Embryonic facial prominence (tissue), 1 donor: ENCODE results near the gene ARHGEF7.
"Not testable (repeated sequence)": the region's sequence is repeated elsewhere in the genome, so short reads cannot be mapped to it uniquely, and the experiment has no call there.

ENCODE experiments used
- DNase-seq: peaks from one replicate; pipeline ENCODE4 v3.0.0-alpha.2; 2016; ENCODE audit errors: extremely low spot score

ARHGEF7 gene

DNA sequence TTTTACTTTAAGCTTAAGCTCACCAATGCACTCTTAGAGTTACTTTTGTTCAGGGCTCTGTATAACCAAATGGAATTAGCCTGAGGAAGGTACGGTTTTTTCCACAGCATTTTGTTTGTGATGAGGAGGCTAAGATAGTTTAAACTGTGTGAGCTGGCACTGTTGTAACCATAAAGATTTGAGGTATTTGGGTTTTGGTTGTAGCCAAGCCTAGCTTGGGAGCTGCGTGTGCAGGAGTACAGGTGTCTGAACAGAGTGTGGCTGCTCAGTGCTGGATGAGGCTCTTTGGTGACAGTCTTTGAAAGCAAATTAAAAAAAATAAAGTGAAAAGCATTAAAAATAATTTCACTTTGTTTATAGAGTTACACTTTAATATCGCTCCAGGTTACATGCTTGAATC is 56.0 kb downstream of the ARHGEF7 start:
- no peak for DNase-seq

DNA sequence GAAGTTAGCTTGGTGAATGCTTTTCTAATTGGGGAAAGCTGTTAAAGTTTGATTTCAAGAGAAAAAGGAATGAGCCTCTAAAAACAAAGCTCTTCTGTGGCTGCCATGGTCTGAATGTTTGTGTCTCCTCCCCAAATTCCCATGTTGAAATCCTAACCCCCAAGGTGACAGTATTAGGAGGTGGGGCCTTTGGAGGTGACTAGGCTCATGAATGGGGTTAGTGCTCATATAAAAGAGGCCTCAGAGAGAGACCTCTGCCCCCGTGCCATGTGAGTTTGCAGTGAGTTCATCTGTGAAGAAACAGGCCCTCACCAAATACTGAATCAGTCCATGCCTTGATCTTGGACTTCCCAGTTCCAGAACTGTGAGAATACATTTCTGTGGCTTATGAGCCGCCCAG is 56.5 kb downstream of the ARHGEF7 start:
- DNase-seq: no peak

DNA sequence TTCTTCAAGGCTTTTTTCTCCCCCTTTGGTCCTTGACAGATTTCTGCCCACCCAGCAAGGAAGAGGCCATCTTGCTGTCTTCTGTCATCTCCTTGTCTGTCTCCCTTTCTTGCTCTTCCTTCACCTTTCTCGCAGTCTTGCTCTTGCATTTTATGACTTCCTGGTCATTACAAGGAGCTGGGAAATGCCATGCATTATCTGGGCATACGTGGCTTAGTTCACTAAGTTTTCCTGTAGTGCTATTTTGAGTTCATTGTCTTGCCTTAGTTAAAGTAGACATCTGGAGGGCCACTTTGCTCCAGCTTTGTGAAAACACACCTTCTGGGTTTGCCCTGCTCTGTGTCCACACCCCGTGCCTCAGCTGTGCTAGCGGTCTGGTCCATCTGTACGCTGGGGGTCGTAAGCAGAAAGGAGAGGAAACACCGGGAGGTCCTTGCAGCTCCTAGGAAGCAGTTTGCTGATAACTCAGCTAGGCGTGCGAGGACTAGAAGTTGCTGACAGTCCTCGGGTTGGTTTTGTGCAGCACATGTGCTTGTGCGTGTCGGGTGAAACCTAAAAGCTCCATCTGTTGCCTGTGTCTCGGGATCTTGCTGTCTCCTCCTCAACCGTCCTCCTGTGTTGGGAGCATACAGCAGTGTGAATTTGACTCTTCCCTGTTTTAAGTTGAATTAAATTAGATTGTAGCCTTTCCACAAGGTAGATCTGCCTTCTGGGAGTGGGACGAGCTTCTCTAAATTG is 59.4 kb downstream of the ARHGEF7 start:
- no peak for DNase-seq

DNA sequence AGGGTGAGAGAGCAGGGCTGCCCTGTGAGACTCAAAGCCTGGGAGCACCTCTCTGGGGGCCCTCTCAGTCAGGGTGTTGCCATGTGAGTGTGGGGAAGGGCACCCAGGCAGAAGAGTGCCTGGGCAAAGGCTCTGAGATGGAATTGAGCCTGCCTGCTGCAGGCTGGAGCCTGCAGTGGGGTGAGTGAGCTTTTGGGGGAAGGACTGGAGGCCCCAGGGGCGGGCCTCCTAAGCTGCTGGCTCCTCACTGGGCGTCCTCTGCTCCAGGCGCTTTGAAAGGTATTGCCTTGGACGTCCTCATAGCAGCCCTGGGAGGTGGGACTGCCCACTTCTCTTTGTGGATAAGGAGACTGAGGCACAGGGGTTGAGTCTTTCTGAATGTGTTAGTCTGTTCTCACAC is 60.3 kb downstream of the ARHGEF7 start:
- no peak for DNase-seq

DNA sequence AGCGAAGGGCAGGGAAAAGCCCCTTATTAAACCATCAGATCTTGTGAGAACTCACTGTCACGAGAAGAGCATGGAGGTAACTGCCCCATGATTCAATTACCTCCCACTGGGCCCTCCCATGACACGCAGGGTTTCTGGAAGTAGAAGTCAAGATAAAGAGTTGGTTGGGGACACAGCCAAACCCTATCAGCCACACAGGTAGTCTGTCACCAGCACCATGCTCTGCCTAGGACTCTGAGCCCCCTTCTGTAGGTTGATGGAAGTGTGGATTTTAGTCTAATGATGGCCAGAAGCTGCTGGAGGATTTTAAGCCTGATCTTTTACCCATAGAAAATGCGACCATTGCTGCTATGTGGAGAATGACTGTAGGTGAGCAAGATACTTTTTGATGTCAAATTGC is 60.8 kb downstream of the ARHGEF7 start:
- DNase-seq: no peak

DNA sequence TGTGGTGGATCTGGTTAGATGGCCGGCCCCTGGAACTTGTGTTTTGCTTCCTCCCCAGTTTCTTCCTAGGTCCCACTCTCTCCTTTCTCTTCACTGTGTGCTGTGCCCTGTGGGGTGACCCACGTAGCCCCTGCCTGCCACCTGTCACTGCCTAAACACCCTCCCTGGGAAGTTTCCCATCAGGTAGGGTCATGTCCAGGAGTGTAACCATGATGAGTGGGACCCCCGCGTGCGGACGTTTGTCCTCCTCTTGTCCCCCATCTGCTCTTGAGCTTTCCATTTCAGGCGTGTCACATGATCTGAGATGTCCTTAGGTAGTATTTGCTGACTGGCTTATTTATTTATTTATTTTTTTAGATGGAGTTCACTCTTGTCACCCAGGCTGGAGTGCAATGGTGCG is 61.3 kb downstream of the ARHGEF7 start:
- no peak for DNase-seq

DNA sequence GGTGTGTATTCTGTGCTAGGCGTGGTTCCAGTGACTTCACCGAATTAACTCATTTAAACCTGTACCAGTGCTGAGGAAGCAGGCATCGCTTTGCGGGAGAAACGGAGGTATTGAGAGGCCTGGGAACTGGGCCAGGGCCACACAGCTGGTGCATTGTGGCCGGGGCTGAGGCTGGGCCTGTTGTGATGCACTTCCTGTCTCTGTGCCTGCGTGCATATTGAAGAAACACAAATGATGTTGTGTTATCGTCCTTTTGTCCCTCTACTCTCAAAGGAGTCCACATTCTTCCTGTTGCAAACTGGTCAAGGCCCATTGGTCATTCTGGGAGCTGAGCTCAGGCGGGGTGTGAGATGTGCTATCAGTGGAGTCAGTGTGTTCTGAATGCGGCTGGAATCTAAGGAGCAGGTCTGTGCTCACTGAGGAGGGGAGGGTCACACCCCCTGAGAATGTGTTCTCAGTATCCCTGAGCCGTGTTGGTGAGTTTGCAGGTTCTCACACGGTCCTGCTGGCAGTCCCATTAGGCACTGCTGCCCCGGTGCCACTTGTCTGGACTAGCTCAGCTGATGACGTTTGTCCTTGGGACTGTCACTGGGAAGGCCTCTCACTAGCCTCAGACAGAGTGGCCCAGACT is 62.1 kb downstream of the ARHGEF7 start:
- DNase-seq: no peak

DNA sequence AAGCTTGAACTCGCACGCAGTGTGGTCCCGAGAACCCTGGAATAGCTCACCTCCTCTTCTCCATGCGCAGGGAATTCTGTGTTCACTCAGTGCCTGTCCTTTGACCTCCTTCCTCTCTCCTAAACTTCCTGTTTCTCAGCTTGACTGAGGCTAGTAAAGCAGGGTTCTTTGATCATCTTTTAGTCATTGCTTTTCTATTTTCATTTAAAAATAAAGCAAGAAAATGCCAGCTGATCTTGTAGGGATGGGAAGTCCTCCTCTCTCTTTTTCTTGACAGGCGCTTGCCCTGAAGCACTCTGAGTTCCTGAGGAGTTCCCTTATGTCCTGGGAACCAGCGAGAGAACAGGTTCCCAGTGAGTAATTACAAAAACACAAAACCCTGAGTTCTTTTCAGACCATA is 62.8 kb downstream of the ARHGEF7 start:
- no peak for DNase-seq

DNA sequence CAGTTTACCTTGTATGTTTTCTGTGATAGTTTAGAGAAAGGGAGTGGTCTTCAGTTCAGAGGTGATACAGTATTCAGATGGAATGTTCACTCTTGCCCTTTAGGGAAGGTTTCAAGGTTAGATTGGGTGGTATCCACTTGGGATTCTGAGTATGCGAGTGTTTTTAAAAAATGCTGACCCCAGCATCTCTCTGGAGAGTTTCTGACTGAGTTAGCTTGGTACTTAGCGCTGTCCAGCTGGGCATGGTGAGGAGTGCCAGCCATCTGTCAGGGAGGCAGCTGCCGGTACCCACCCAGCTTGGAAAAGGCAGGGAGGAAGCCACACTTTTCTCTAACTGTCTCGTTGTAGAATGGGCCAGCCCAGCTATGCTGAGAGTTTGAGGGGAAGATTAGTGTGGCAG is 63.3 kb downstream of the ARHGEF7 start:
- DNase-seq: no peak

DNA sequence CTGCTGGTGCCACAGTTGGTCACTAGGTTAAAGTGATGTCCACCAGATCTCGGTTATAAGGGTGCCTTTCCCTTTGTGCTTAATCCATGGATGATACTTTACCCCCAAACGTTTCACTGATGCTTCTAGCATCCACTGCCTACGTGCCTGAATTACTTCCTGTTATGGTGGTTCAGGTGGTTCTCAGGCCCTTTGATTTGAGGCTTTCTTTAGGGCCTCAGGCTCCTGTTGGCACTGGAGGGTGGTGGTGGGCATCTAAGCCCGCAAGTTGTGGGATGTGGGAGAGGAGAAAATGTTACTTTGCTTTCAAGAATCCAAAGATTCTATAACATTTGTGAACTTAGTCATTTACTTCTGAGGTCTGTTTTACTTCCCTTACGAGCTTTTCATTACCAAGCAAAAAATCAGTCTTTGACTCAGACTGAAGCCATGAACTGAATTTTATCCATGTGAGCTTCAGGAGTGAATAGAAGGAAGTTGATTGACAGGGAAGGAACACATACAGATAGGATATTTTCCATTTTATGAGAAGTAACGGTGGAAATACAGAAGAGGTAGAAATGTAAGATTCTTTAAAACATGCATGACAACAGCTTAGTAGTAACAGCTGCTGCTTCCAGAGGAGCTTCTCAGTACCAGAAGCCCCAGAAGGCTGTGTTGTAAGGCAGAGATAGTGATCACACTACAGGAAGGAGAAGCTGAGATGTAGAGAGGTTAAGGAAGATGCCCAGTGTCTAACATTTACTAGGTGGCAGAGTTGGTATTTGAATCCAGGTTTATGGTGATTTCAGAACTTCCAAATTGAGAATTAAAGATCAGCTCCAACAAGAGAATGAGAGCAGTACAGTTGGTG is 65.0 kb downstream of the ARHGEF7 start:
- no peak for DNase-seq

DNA sequence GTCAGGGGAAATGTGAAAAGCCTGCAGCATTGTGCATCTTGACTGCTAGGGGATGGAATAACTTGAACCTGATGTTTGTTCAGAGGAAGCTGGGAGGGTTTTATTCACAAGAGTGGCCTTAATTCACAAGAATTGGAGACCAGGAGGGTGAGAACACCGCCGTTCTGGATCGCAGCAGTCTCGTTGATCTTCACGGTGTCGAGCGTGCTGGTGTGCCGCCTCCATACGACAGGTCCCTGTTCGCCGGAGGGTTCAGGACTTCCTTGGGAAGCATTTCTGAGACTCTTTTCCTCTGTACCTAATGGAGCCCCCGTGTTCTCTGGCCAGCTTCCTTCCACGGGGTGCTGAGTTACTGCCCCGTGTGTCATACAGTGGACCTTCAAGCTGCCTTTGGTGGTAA is 66.9 kb downstream of the ARHGEF7 start:
- DNase-seq: no peak

DNA sequence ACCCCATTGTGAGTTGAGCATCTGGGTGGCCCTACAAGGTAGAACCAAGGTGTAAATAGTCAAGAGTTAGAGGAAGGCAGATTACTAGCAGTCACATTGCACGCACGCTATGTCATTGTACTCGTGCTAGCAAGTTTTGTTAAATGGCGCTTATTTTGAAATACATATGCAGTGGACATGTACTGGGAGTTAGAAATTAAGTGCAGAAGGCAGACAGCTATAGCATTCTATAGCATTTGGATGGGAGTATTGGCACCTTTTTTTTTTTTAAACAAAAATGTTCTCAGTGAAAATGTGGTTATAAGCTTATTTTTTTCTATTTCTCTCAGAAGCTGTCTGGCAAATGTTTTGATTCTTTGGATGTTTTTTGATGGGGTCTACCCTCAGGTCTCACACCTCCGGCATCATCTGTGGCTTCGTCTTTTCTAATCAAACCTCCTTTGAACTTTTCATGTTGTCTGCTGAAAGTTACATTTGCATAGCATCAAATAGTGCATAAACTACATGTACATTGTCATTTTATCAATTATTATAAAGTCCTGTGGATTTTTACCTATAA is 68.1 kb downstream of the ARHGEF7 start:
- DNase-seq: no peak

DNA sequence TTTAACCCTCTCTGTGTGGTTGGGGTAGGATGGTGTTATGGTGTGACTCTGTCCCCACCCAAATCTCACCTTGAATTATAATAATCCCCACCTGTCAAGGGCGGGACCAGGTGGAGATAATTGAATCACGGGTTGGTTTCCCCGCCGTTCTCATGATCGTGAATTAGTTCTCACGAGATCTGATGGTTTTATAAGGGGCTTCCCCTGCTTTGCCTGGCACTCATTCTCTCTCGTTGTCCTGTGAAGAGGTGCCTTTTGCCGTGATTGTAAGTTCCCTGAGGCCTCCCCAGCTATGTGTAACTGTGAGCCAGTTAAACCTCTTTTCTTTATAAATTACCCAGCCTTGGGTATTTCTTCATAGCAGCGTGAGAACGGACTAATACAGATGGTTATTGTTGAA is 68.8 kb downstream of the ARHGEF7 start:
- DNase-seq: no peak

DNA sequence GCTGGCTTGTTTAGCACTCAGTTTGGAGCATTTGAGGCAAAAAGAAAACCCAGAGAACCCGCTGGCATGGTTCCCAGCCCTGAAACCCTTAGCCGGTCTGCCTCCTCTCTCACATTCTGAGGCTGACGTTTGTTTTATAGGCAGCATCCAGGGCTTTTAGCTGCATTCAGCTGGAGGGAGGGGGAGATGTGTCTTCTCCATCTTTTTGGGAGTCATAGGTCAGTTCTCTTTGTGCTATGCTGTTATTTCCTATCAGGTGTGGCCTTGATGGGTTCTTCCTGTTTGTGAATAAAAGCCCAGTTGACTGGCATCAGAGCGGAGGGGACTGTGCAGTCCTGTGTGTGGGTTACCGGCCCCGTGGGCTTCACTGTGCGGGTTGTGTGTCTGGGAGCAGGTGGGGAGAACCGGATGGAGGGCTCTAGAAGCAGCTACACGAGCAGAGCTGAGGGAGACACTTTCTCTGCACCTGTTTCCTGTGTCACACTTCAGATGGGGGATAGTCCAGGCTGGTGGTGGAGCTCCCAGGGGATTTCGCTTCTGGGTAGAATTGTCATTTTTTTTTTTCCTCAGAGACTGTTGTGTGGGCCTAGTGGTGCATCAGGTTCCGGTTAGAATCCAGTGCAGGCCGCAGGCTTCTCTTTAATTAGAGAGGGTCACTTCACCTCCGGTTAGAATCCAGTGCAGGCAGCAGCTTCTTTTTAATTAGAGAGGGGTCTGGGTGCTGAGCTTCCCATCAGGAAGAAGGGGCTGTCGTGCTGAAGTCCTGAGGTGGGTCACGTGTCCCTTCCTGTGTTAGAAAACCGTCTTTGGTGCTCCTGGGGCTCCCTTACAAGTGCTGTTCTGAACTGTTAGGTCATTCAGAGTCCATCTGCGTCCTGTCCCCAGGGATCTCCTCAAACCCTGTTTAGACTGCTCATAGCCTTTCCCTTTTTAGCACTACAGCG is 69.6 kb downstream of the ARHGEF7 start:
- no peak for DNase-seq

DNA sequence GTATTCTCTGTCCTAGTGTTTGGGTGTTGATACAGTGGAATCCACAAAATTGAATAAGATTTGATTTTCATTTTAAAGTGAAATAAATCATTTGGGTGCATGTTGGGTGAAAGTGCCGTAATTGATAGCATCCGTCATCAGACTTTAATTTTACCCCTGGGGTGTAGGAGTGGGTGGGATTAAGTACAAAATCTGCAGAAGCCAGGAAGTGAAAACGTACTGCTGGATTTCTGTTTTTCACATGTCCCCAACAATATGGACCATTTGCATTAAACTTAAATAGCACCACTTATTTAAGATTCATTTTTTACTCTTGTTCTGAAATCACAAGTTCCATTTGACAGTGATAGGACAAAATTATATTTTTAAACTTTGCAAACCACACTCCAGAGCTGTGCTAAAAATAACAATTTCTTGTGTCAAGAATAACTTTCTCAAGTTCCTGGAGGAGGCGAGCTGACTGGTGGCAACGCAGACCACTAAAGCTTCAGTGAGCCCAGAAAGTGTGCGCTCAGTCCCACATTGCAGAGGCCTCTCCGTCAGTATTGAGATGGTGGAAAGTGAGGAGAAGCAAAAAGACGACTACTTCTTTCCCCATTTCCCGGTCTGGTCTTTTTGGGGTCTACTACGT is 71.3 kb downstream of the ARHGEF7 start:
- DNase-seq: no peak

DNA sequence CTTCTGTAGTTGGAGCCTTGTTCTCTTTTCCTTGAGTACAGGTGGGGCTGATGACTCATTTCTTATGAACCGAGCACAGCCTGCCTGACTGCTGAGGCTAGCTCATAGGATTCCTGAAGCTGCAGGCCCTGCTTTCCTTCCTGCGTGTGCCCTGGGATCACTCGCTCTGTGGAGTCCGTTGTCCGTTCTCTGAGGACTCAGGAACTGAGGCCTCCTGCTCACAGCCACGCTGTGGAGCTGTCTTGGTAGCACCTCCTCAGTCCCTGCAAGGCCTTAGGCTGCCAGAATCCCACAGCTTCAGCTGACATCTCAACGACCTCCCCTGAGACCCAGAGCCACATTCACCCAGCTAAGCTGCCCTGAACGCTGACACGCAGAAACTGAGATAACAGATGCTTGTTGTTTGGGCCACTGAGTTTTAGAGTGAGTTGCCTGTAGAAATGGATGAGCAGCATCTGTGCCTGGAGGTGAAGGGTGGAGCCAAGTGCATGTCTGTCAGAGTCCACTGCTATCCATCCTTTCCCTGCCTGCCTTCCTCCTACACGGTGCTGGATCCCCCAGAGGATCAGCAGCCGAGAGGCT is 72.9 kb downstream of the ARHGEF7 start:
- no peak for DNase-seq

DNA sequence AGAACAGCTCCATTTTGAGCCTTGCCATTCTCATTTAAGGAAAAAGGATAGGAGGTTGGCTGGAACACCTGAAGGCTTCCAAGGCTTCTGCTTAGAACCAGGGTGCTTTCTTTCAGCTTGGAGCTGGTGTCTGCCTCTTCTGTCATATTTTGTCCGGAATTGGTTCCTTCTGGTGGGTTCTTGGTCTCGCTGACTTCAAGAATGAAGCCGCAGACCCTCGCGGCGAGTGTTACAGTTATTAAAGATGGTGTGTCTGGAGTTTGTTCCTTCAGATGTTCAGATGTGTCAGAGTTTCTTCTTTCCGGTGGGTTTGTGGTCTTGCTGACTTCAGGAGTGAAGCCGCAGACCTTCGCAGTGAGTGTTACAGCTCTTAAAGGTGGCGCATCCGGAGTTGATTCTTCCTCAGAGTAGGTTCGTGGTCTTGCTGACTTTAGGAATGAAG is 74.0 kb downstream of the ARHGEF7 start:
- DNase-seq: not testable (repeated sequence)

DNA sequence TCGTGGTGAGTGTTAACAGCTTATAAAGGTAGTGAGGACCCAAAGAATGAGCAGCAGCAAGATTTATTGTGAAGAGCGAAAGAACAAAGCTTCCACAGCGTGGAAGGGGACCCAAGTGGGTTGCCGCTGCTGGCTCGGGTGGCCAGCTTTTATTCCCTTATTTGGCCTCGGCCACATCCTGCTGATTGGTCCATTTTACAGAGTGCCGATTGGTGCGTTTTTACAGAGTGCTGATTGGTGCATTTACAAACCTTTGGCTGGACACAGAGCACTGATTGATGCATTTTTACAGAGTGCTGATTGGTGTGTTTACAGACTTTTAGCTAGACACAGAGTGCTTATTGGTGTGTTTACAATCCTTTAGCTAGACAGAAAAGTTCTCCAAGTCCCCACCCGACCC is 74.4 kb downstream of the ARHGEF7 start:
- DNase-seq: not testable (repeated sequence)

DNA sequence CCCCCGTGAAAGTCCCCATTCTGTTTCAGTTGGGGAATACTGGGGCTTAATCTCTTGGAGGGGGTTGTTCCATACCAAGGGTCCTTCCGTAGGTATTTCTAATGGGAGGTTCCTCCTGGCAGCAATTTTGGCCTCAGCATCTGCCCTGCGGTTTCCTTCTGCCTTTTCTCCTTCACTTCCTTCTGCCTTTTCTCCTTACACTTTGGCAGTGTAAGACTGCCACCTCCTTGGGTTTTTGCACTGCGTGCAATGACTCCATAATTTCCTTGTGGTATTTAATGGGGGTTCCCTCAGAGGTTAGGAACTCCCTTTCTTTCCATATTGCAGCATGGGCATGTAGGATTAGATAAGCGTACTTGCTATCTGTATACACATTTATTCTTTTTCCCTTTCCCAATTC is 78.1 kb downstream of the ARHGEF7 start:
- DNase-seq: not testable (repeated sequence)

DNA sequence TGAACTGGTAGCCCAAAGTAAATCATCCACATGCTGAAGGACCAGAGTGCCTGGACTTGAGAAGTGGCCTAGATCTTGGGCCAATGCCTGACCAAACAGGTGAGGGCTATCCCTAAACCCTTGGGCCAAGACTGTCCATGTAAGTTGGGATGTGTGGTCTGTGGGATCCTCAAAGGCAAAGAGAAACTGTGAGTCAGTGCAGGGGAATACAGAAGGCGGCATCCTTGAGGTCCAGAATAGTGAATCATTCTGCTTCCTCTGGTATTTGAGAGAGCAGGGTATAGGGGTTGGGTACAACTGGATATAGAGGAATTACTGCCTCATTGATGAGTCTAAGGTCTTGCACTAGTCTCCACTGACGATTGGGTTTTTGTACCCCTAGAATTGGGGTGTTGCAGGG is 79.5 kb downstream of the ARHGEF7 start:
- not testable (repeated sequence) for DNase-seq
